Transverse colon (tissue), 3 donors: ENCODE data around the gene SPRR1A.

ENCODE experiments used
- POLR2A ChIP-seq: fragments of 450-650 bp; IDR thresholded peaks from one replicate; pipeline ENCODE4 v1.6.1; 2016; ENCODE audit warnings: antibody characterized with exemption, mild to moderate bottlenecking, moderate library complexity
- TF ChIP-seq, protein P1 (sequence below), 5 experiments: fragments of 200-600 bp in 3 of 5; fragments of 450-650 bp in 2 of 5; sonication (generic) in 3 of 5; IDR thresholded peaks; 1 replicate in 2 of 5; 2 replicates in 3 of 5; pipeline ENCODE4 v1.5.1; 2016 to 2017; ENCODE audit warnings: antibody characterized with exemption in 5 of 5, inconsistent platforms in 3 of 5, mild to moderate bottlenecking in 2 of 5, moderate library complexity in 1 of 5

DNA sequence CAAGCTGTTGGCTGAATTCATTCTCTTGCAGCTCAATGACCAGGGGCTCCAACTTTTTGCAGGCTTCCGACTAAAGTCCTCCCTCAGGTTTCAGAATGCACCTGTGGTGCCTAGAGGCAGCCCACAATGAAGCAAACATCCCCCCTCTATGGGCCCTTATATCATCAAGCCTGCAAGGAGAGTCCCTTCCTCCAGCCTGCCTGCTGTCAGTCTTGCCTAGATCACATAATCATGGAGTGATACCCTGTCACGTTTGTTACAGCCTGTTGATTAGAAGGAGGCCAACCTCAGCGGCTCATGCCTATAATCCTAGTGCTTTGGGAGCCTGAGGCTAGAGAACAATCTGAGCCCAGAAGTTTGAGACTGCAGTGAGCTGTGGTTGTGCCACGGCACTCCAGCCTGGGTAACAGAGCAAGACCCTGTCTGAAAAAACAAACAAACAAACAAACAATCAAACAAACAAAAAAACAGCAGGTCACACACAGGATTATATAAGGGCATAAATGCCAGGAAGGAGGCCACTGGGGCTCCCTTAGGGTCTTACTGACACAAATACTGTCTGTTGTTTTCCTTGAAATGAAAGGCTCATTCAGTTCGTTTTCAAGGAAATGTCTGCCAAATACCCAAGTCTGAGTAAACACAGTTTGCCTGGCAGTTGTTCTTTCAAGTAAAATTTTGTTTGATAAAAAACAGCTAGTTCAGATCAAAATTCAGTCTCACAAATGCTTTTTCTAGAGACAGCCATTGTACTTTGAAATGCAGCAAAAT, 12.9 kb downstream of the SPRR1A start:
- TF ChIP-seq, protein P1, sequence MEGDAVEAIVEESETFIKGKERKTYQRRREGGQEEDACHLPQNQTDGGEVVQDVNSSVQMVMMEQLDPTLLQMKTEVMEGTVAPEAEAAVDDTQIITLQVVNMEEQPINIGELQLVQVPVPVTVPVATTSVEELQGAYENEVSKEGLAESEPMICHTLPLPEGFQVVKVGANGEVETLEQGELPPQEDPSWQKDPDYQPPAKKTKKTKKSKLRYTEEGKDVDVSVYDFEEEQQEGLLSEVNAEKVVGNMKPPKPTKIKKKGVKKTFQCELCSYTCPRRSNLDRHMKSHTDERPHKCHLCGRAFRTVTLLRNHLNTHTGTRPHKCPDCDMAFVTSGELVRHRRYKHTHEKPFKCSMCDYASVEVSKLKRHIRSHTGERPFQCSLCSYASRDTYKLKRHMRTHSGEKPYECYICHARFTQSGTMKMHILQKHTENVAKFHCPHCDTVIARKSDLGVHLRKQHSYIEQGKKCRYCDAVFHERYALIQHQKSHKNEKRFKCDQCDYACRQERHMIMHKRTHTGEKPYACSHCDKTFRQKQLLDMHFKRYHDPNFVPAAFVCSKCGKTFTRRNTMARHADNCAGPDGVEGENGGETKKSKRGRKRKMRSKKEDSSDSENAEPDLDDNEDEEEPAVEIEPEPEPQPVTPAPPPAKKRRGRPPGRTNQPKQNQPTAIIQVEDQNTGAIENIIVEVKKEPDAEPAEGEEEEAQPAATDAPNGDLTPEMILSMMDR (IDR thresholded peaks at IDR 0.05) = no peak
- TF ChIP-seq POLR2A = no peak
